BLaER1 treated with 17β-estradiol and CSF1 and Interleukin-3, amounts not matched to agents 10 nM and 100 nM (cell line): Measurements from ENCODE around the gene PAPSS1.
A peak's percentile ranks its signal among the peaks of the same experiment; 100 is the strongest.

ENCODE experiments used
- H3K27ac ChIP-seq, 11 experiments: shearing (Covaris generic); formaldehyde crosslinking; 2 replicates each; pipeline ENCODE4 v1.8.1; 2022
- H3K27me3 ChIP-seq, 11 experiments: shearing (Covaris generic); formaldehyde crosslinking; 2 replicates each; pipeline ENCODE4 v1.8.1; 2022
- H3K36me3 ChIP-seq, 11 experiments: shearing (Covaris generic); formaldehyde crosslinking; 2 replicates each; pipeline ENCODE4 v1.8.1; 2022
- H3K4me1 ChIP-seq, 10 experiments: shearing (Covaris generic); formaldehyde crosslinking; 2 replicates each; pipeline ENCODE4 v1.8.1; 2022
- H3K4me2 ChIP-seq, 11 experiments: shearing (Covaris generic); formaldehyde crosslinking; 2 replicates each; pipeline ENCODE4 v1.8.1; 2022
- H3K4me3 ChIP-seq, 10 experiments: shearing (Covaris generic); formaldehyde crosslinking; 2 replicates each; pipeline ENCODE4 v1.8.1; 2022
- H3K9ac ChIP-seq, 11 experiments: shearing (Covaris generic); formaldehyde crosslinking; 2 replicates each; pipeline ENCODE4 v1.8.1; 2022
- H3K9me3 ChIP-seq, 11 experiments: shearing (Covaris generic); formaldehyde crosslinking; replicated peaks in 1 of 11; 2 replicates each; pipeline ENCODE4 v1.8.1; 2022
- H4K20me1 ChIP-seq, 11 experiments: shearing (Covaris generic); formaldehyde crosslinking; 2 replicates each; pipeline ENCODE4 v1.8.1; 2022
- Cebpa-rat ChIP-seq, 11 experiments: shearing (Covaris generic); IDR thresholded peaks; 2 replicates each; pipeline ENCODE4 v1.8.1; 2022

Gene PAPSS1

DNA sequence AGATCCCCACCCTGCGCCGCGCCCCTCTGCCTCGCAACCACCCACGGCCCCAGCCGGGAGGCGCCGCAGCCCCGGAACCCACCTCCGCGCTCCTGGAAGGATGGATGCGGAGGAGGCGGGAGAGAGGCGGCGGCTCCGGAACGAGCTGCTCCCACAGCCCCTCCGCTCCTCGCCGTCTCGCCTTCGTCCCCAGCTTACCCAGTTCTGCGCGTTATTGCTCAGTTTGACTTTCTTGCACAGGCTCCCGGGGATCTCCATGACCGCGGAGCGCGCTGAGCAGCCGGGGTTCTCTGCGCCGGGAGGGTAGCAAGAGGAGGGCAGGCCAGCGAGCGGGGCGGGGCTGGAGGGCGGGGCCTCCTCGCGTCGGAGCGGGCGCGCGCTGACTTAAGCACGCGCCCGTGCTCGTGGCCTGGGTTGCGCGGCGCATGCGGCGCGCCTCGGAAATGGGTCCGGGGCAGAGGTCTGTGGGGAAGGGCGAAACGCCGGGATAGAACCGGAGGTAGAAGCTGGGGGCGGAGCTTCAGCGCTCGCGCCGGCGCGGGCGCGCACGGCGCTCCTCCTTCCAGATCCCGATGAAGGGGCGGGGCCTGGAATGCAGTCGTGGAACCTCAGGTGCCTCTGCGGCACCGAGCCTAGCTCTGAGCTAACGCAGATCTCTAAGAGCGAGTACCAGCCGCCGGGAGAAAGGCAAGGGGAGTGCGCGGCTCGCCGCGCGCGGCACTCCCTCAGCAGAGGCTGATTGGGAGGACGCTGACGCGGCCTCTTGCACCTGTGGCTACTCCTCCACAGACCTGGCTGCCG, at the start of gene PAPSS1:
Gene PAPSS1 (minus strand): TSS at position 313 of the 801 bp plus-strand sequence. CDS start 55 bp downstream, at position 258.
- Histone ChIP-seq H3K27me3 (no peaks in the 10 kb centered on the region), H3K9ac (peak within 1 kb of the TSS; percentile 74 to 88 (median 82)), H3K27ac (peak within 1 kb of the TSS; percentile 50 to 85 (median 75); a peak in 21 of 22 replicates), H3K4me2 (peak within 1 kb of the TSS; percentile 81 to 95 (median 88)), H3K9me3 (no peaks in the 10 kb centered on the region), H4K20me1 (peaks cover 0 to 34% (median 7%) of the 10 kb centered on the region in 11 experiments; a peak in 13 of 22 replicates), H3K4me3 (peak within 1 kb of the TSS; percentile 81 to 99 (median 92)), H3K4me1 (peaks cover 22 to 43% (median 27%) of the 10 kb centered on the region in 10 experiments), H3K36me3 (peaks cover 0 to 27% (median 8%) of the 10 kb centered on the region in 11 experiments; a peak in 11 of 22 replicates)
- TF ChIP-seq Cebpa-rat (IDR thresholded peaks at IDR 0.05): peak in 1 of 11 experiments; percentile 35; a peak in 1 of 22 replicates

DNA sequence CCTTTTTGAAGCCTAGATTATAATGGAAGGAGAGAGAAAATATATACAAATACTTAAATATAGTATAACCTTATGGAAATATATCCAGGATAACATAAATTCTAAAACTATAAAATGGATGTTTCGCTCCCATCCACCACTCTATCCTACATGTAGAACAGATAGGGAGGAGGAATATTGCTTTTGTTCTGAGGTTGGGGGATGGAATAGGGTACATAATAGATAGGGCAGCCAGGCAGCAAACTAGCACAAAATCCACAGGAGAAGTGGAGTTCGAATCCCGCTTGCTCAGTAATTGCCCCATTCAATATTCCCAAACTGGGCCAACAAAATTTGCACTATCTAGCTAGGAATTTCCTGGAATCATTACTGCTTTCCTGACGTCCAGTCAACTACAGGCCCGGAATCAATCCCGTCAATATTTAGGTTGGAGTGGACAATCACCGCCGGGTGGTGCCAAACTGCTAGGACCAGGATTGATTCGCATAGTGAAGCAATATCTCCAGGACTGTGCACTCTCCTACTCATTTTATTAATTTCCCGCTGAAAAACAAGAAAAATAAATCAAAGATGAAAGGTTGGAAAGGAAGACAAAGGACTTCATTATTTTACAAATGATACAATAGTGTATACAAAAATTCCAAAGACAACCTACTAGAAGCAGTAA, 40.4 kb upstream of the PAPSS1 start:
- H3K4me2 ChIP-seq: no peak overlapping the region
- H3K4me3 ChIP-seq: no peak overlapping the region
- no peak overlapping the region for H3K9ac ChIP-seq
- no peaks in the 10 kb centered on the region for H3K36me3 ChIP-seq
- no peak overlapping the region for H3K27ac ChIP-seq
- no peaks in the 10 kb centered on the region for H4K20me1 ChIP-seq
- H3K4me1 ChIP-seq: peaks cover 0 to 24% (median 0%) of the 10 kb centered on the region in 10 experiments; a peak in 9 of 20 replicates
- no peak for TF ChIP-seq Cebpa-rat (IDR thresholded peaks at IDR 0.05)
- no peaks in the 10 kb centered on the region for H3K27me3 ChIP-seq
- H3K9me3 ChIP-seq: peaks cover 0 to 12% (median 5%) of the 10 kb centered on the region in 11 experiments; a peak in 7 of 22 replicates

DNA sequence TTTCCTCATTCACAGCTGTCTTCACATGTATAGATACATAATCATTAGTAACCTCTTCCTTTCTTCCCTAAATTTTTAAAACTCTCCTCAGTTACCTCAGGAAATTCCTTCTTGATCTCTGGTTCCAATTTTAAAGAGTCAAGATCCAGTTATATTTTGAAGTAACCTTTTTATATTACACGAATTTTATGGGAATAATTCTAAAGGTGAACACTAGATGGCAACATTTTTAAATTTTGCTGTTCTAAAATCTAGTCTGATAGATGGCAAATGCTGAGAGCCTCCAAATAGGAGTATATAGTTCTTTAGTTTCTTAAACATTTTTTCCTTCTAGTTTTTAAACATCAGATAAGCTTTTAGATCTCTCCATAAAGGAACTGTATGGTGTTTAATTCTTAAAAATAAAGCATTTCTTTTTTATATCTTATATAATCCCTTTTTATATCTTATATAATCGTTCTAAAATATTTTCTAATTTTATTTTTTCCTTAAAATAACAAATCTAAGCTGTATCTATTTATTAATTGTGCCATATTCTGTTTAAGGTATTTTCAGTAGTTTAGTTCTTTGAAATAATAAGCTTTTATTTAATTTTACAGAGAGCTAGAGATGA, 37.9 kb upstream of the PAPSS1 start:
- Histone ChIP-seq H3K9ac (no peak overlapping the region), H3K9me3 (peaks cover 0 to 12% (median 5%) of the 10 kb centered on the region in 11 experiments; a peak in 7 of 22 replicates), H3K4me3 (no peak overlapping the region), H3K27me3 (no peaks in the 10 kb centered on the region), H3K36me3 (no peaks in the 10 kb centered on the region), H4K20me1 (no peaks in the 10 kb centered on the region), H3K4me2 (peak overlapping the region in 2 of 11 experiments; percentile 14 to 18; a peak in 3 of 22 replicates), H3K27ac (no peak overlapping the region), H3K4me1 (peaks cover 0 to 29% (median 0%) of the 10 kb centered on the region in 10 experiments; a peak in 9 of 20 replicates)
- TF ChIP-seq Cebpa-rat (IDR thresholded peaks at IDR 0.05): no peak

DNA sequence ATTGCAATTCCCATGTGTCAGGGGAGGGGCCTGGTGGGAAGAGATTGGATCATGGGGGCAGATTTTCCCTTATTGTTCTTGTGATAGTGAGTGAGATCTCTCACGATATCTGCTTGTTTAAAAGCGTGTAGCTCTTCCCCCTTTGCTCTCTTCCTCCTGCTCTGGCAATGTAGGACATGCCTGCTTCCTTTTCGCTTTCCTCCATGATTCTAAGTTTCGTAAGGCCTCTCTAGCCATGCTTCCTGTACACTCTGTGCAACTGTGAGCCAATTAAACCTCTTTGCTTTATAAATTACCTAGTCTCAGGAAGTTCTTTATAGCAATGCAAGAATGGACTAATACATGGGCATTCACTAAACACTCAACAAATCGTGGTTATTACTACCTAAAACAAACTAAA, 37.2 kb upstream of the PAPSS1 start:
- Histone ChIP-seq H3K4me2 (peak overlapping the region in 4 of 11 experiments; percentile 9 to 21 (median 16); a peak in 4 of 22 replicates), H3K9ac (no peak overlapping the region), H3K9me3 (peaks cover 0 to 12% (median 5%) of the 10 kb centered on the region in 11 experiments; a peak in 7 of 22 replicates), H3K36me3 (no peaks in the 10 kb centered on the region), H3K27me3 (no peaks in the 10 kb centered on the region), H4K20me1 (no peaks in the 10 kb centered on the region), H3K4me1 (peaks cover 0 to 29% (median 0%) of the 10 kb centered on the region in 10 experiments; a peak in 9 of 20 replicates), H3K4me3 (no peak overlapping the region), H3K27ac (no peak overlapping the region)
- TF ChIP-seq Cebpa-rat (IDR thresholded peaks at IDR 0.05): no peak

DNA sequence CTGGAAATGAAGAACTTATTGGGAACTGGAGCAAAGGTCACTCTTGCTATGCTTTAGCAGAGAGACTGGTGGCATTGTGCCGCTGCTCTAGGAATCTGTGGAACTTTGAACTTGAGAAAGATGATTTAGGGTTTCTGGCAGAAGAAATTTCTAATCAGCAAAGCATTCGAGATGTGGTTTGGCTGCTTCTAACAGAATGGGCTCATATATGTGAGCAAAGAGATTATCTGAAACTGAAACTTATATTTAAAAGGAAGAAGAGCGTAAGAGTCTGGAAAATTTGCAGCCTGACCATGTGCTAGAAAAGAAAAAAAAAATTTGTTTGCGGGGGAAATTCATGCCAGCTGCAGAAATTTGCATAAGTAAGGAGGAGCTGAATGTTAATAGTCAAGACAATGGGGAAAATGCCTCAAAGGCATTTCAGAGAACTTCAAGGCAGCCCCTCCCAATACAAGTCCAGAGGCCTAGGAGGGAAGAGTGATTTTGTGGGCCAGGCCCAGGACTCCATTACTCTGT, 35.9 kb upstream of the PAPSS1 start:
- Histone ChIP-seq H3K4me1 (peaks cover 0 to 29% (median 0%) of the 10 kb centered on the region in 10 experiments; a peak in 9 of 20 replicates), H3K4me3 (no peak overlapping the region), H3K27ac (peak overlapping the region in 2 of 11 experiments; percentile 62 to 69; a peak in 4 of 22 replicates), H3K36me3 (no peaks in the 10 kb centered on the region), H4K20me1 (no peaks in the 10 kb centered on the region), H3K9ac (0 out of 22 replicates have a peak overlapping the region, but pooled peaks of 1 of the 11 experiments have one; percentile 21), H3K4me2 (peak overlapping the region in 2 of 11 experiments; percentile 56; a peak in 4 of 22 replicates), H3K9me3 (peaks cover 0 to 12% (median 5%) of the 10 kb centered on the region in 11 experiments; a peak in 7 of 22 replicates), H3K27me3 (no peaks in the 10 kb centered on the region)
- no peak for TF ChIP-seq Cebpa-rat (IDR thresholded peaks at IDR 0.05)

DNA sequence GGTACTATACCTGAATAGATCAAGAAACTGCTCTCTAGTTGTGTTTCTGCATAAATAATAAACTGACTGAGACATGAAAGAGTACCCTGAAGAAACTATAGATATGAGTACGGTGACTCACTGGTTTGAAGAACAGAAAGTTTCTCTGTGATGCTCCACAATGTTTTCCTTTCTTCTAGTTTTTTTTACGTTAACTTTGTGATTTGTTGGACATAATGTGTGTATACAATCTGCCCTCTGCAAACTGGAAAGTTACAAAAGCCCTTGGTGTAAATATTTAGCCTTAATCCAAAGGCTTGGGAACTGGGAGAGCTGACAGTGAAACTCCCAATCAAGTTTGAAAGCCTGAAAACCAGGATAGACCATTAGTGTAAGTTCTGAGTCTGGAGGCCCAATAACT, 31.6 kb upstream of the PAPSS1 start:
- Histone ChIP-seq H3K27me3 (no peaks in the 10 kb centered on the region), H3K27ac (no peak overlapping the region), H3K4me3 (no peak overlapping the region), H3K36me3 (no peaks in the 10 kb centered on the region), H3K4me2 (no peak overlapping the region), H3K4me1 (peaks cover 0 to 17% (median 0%) of the 10 kb centered on the region in 10 experiments; a peak in 6 of 20 replicates), H3K9ac (no peak overlapping the region), H3K9me3 (peaks cover 0 to 7% (median 4%) of the 10 kb centered on the region in 11 experiments; a peak in 7 of 22 replicates), H4K20me1 (no peaks in the 10 kb centered on the region)
- no peak for TF ChIP-seq Cebpa-rat (IDR thresholded peaks at IDR 0.05)

DNA sequence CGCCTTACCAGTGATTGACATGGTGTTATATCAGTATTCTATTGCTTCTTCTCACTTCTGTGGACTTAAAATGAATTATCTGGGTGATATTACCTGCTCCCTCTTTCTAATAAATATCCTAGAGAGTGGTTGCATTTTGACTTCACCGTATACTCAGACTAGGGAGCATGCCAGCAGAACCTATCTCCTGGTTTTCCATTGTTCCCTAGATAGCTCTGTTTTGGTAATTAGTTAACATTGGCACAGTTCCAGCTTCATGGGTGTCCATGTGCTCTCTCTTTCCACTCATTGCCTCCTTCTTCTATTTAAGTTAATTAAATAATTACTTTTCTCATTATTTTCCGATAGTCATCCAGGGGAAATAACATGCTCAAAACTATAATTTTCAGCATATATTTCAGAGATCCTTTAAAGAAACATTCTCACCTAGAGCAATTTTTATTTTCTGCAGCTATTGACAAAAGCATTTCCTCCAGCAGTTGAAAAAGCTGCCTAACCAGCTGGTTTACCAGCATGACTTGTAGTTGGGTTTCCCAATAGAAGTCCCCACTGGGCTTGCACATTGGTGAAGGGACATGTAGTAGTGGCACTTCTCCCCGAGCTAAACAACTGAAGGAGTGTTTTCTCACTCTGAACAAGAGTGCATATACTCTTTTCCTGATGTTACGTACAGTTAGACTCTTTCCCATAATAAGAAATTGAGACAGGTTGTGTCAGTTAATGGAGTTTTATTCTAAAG, 27.9 kb upstream of the PAPSS1 start:
- no peaks in the 10 kb centered on the region for H4K20me1 ChIP-seq
- H3K9ac ChIP-seq: no peak overlapping the region
- peaks cover 4 to 13% (median 6%) of the 10 kb centered on the region in 11 experiments; a peak in 16 of 22 replicates for H3K9me3 ChIP-seq
- no peaks in the 10 kb centered on the region for H3K4me1 ChIP-seq
- H3K4me2 ChIP-seq: no peak overlapping the region
- TF ChIP-seq Cebpa-rat (IDR thresholded peaks at IDR 0.05): no peak
- H3K36me3 ChIP-seq: no peaks in the 10 kb centered on the region
- no peak overlapping the region for H3K27ac ChIP-seq
- no peaks in the 10 kb centered on the region for H3K27me3 ChIP-seq
- no peak overlapping the region for H3K4me3 ChIP-seq

DNA sequence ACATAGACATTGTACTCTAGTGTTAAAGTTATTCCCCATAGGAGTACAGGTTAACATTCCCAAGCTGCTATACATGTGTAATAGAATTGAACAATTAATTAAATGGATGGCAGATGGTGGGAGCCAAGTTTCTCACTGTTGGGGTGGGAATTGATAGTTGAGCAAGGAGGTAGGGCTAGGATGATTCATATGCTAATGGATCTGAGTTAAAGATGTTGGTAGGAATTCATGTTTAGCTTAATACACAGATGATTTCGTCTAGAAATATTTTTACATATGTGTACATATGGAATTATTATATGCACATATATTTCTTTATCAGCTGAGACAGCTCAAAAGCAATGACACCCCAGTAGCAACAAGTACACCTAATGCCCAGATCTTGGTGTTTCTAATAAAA, 26.1 kb upstream of the PAPSS1 start:
- Histone ChIP-seq H4K20me1 (no peaks in the 10 kb centered on the region), H3K27me3 (no peaks in the 10 kb centered on the region), H3K9me3 (peaks cover 4 to 13% (median 6%) of the 10 kb centered on the region in 11 experiments; a peak in 16 of 22 replicates), H3K4me2 (no peak overlapping the region), H3K36me3 (no peaks in the 10 kb centered on the region), H3K27ac (no peak overlapping the region), H3K9ac (no peak overlapping the region), H3K4me3 (no peak overlapping the region), H3K4me1 (no peaks in the 10 kb centered on the region)
- no peak for TF ChIP-seq Cebpa-rat (IDR thresholded peaks at IDR 0.05)
